GM12865 (cell line): ENCODE results near the gene CFC1B.
"Not testable (repeated sequence)": the region's sequence is repeated elsewhere in the genome, so short reads cannot be mapped to it uniquely, and the experiment has no call there.

ENCODE experiments used
- DNase-seq: peaks from one replicate; pipeline ENCODE4 v3.0.0; 2010; ENCODE audit warnings: low read depth
- H3K4me3 ChIP-seq: 2 replicates; pipeline ENCODE4 v1.5.1; 2011; ENCODE audit warnings: mild to moderate bottlenecking, low read depth, low read length, control low read depth

CFC1B gene

GRCh38 chr2:130520992-130521391 is at the start of gene CFC1B:
TSS of gene CFC1B (plus strand) at chr2:130521222. CDS start at chr2:130521485, 263 bp downstream.
- not testable (repeated sequence) for DNase-seq, H3K4me3 ChIP-seq

- not testable (repeated sequence) for DNase-seq, H3K4me3 ChIP-seq
These were observed 29.9 kb upstream of the CFC1B start for GRCh38 chr2:130491073-130491472.

DNA sequence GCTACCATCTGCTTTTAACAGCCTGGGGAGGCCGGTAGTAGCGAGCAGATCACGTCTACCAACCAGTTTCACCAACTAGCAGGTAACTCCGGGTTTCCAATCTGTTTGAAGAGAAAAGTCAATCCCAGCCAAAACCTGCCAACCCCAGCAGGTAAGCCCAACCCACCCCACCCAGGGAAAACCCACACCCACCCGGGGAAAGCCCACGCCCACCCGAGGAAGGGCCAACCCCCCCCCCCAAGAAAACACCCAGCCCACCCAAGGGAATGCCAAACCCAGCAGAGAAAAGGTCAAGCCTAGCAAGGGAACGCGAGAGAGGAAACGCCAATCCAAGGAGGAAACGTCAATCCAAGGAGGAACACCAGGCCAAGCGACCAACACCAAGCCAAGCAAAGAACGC is 11.8 kb upstream of the CFC1B start, which contains the start of gene POTEI:
Gene POTEI (minus strand): TSS at position 101 of the 400 bp plus-strand sequence. CDS start 93 bp downstream, at position 8.
- not testable (repeated sequence) for DNase-seq

GRCh38 chr2:130510807-130511746 is 9.9 kb upstream of the CFC1B start:
- DNase-seq, H3K4me3 ChIP-seq: not testable (repeated sequence)

More for the DNA sequence above, 11.8 kb upstream of the CFC1B start, which contains the start of gene POTEI:
- H3K4me3 ChIP-seq = not testable (repeated sequence)

DNA sequence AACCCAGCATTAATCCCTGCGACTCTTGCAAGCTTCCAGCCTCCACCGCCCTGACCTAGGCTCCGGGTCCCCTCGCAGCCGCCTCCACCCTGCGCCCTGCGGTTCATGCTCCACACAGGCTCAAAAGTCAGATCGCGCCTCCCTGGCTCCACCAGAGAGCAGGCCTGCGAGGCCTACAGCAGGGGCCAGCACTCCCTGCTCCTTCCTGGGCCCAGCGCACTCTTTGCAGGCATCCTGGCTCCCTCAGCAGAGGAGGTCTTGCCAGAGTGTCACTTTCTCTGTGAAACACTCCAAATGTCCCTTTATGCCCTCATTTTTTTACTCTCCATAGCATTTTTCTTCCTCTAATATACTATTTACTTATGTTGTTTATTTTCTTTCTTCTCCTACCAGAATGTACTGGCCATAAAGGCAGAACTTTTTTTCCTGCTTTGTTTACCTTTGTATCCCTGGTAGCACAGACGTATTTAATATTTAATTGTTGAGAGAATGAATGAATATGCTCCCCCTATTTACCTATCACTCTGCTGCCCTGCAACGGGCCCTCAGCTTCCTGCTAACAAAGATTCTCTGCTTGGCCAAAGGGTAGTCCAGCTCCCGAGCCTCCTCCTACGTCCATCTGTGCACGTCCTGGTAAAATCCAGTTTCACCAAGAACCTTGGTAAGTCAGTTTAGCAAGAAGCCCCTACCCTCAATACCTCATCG is 9.1 kb upstream of the CFC1B start:
- H3K4me3 ChIP-seq, DNase-seq: not testable (repeated sequence)

DNA sequence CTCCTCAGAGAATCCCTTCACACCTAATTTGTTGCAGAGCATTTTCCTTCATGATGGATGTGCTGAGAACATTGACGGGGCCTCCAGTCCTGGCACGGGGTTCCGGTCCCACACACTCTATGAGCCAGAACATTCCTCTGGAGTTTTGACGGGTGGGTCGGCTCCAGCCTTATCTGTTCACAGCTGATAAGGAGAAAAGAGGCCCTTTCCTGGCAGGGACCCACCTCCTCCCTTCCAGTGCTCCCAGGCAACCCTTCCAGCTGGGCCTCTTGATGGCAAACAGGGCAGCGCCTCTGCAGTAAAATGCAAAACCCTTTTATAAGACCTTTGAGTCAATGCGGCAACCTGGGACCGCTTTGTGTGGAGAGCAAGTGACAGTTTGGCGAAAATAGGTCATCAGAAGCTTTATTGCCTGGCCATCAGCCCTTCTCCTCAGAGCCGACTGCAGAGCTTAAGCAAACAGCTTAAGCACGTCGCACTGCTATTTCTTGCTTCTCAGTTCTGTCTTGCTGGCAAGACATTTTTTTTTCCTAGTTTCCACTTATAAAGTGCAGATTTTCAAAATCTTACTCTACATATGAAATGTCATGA is 2.4 kb upstream of the CFC1B start:
- not testable (repeated sequence) for DNase-seq, H3K4me3 ChIP-seq

GRCh38 chr2:130522390-130522789 is 1.4 kb downstream of the CFC1B start:
- DNase-seq, H3K4me3 ChIP-seq: not testable (repeated sequence)

DNA sequence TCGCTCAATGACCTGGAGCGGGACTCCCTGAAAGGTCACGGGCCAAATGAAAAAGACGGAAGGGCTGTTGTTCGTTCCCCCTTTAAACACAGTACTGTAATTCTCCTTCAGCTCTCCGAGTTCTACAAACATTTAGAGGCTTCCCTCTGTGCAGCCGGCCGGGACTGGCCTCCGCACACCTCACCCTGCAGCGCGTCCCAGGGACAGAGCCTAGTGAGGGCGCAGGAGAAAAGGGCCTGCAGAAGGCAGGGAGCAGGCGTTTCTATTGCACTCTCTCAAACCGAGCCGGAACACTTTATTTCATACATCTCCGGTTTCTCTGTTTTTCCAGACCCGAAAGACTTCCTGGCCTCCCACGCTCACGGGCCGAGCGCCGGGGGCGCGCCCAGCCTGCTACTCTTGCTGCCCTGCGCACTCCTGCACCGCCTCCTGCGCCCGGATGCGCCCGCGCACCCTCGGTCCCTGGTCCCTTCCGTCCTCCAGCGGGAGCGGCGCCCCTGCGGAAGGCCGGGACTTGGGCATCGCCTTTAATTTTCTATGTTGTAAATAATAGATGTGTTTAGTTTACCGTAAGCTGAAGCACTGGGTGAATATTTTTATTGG is 6.4 kb downstream of the CFC1B start:
- not testable (repeated sequence) for H3K4me3 ChIP-seq, DNase-seq

DNA sequence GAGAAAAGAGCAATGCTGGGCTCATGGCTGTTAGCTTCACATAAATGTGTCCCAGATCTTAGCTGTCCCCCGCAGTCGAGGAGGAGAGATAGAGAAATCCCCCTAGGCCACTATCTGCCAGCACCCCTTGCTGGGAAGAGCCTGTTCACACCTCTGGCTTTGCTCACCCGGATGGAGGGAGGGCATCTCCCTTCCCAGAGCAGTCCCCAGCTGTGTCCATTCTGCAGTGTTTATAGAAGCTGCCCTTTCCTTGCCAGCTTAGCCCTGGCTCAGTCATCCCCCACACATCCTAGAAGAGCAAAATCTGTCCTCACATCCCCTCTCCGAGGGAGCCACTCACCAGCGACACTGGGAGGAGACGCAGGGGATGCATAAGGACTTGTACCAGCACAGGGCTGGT is 8.5 kb downstream of the CFC1B start:
- not testable (repeated sequence) for DNase-seq, H3K4me3 ChIP-seq

- H3K4me3 ChIP-seq, DNase-seq: not testable (repeated sequence)
These were observed 9.2 kb downstream of the CFC1B start for GRCh38 chr2:130530212-130530611.

DNA sequence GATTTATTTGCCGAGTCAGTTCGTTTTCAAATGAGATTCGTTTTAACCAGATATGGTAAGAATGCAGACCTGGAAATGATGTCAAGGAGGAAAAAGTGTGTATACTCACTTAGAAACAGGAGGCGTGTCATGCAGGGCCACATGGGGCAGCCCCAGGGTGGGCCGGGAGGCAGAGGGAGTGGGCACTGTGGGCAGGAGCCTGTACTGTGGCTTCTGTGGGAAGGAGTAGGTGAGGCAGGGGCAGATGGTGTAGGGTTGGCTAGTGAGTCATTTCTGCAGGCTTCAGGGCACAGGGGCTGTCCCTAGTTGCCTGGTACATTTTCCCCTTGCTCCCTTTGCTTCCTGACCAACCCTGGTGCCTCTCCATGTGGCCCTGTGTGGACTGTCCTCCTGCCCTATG is 10.2 kb downstream of the CFC1B start:
- not testable (repeated sequence) for DNase-seq, H3K4me3 ChIP-seq

DNA sequence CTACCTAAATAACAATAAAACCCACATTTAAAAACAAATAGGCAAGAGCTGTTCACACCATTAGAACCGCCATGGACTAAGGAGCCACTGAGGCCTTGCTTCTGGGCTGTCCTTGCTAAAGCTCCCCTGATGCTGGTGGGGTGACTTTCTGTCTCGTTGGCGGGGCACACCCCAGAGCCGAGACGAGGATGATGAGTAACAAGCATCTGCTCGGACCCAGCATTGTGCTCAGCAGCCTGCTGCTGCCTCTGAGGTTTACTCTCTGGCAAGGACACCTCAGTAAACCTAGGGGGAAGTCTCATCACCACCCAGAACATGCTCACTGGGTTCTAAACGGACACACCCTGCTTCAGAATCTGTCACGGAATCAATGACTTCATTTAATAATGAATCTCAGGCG is 10.7 kb downstream of the CFC1B start:
- not testable (repeated sequence) for H3K4me3 ChIP-seq, DNase-seq

- not testable (repeated sequence) for H3K4me3 ChIP-seq, DNase-seq
These were observed 15.6 kb downstream of the CFC1B start for GRCh38 chr2:130536654-130537053.

DNA sequence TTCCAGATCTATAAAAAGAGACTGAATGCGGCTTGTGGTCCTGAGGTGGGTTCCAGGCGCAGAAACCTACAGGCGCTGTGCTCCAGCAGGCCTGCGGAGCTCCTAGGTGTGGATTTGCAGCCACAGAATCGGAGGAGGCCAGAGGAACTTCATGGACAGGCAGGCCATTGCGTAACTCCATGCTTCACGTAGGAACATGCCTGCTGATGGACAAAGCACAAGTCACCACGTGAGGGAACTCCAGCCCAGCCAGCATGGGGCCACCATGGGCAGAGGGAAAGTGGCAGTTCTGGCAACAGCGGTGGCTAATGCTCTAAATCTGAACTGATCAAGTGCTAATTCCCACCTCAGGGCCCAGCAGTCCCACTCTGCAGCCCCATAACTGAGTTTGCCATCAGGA is 17.2 kb downstream of the CFC1B start:
- DNase-seq, H3K4me3 ChIP-seq: not testable (repeated sequence)

- DNase-seq, H3K4me3 ChIP-seq: not testable (repeated sequence)
These were observed 21.8 kb downstream of the CFC1B start for GRCh38 chr2:130542789-130543188.

DNA sequence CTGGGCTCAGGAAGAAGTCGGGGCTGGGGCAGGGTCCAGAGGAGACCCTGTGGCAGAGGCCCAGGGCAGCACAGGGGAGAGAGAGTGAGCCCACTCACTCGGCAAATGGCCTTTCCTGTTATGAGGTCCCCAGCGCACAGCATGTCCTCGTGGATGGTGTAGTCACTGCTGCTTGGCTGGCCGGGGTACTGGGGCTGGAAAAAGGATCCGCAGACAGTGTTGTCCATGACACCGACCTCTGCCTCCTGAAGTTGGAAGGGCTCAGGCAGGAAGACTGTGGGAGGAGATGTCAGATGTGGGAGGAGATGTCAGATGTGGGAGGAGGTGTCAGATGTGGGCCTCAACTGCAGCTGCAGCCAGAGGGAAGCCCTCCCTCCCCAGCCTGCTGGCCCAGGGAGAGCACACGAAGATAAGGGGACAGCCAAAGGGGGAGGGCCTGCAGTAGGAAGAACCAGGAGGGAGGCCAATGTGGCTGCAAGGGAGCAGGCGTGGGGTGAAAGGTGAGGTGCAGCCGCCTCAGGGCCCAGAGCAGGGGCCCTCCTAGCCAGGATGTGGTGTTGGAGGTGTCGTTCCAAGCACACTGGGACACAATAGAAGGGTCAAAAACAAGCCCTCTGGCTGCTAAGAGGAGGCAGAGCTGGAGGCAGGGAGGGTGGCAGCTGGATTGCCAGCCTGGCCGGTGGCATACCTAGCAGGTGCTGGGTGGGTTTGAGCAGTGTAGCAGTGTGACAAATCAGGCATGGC is 22.9 kb downstream of the CFC1B start:
- H3K4me3 ChIP-seq, DNase-seq: not testable (repeated sequence)

- not testable (repeated sequence) for DNase-seq, H3K4me3 ChIP-seq
These were observed 24.0 kb downstream of the CFC1B start for GRCh38 chr2:130544978-130545377.

DNA sequence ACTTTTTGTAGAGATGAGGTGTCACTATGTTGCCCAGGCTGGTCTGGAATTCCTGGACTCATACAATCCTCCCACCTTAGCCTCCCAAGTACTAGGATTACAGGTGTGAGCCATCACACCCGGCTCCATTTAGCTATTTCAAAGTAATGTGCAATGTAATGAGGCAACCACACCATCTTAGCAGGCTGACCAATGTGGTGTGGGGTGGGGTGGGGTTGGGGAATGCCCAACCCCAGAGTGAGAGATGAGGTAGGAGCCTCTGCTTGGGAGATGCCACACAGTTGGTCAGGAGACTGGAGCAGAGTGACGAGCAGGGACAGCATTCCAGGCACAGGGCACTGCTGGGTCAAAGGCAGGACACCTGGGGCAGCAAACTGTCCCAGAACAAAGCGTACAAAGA is 27.4 kb downstream of the CFC1B start:
- DNase-seq = not testable (repeated sequence)

More for the DNA sequence above, 27.4 kb downstream of the CFC1B start:
- H3K4me3 ChIP-seq = not testable (repeated sequence)
